CD4-positive, alpha-beta T cell treated with Interferon gamma for 1 hour (primary cell): Measurements from ENCODE around the gene MXRA7.
A peak's percentile ranks its signal among the peaks of the same experiment; 100 is the strongest.

Experiments used
- DNase-seq: peaks from one replicate; pipeline ENCODE4 v3.0.0-alpha.2; 2020

The MXRA7 gene

DNA sequence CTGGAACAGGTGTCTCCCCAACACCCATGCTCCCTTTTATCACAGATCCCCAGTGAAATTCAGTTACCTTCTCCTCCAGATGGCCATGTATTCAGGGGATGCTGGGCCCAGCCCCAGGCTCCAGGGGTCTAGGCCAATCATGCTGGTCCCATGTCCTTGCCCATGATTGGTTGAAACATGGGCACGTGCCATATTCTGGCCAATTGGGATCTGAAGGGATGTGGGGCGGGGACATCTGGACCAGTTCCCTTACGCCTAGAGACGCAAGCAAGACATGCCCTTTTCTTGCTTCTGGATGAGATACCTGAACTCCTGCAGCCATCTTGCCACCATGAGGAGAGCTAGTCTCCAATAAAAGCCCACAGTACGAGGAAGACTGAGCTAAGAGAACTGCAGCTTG is 36.2 kb downstream of the MXRA7 start:
- DNase-seq = no peak

DNA sequence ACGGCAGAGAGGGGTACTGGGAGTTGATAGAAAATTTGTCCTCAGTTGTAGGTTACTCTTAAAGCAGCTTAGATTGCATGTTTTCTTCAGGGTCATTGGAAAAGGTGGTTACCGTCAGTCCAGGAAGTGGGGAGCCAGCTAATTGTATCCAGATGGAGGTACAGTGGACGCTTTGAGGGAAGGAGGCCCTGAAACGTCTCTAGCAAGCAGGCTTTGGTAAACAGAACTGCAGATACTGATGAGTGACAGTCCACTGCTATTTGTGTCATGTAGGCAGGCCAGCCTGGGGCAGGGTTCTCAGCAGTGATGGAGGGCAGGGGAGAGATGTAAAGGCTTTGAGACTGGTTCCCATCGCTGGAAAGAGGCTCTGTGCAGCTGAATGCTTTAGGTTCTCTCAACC is 37.0 kb downstream of the MXRA7 start:
- DNase-seq = no peak

DNA sequence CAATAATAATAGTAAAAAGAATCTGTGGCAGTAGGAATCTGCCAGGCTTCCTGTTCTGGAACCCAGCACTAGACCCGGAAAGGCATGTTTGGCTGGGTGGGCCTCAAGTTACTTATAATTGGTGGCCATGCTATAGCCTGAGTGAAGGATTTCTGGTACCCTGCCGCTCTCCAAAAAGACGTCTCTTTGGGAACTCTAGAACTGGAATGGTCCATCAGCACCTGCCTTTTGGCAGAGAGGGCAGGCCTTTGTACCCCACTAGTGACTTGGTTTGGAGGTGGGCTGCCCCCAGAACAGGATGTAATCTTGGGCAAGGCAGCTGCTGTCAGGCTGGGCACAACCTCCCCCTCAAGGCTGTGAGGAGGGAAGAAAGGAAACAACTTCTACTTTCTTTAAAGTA is 37.9 kb downstream of the MXRA7 start:
- no peak for DNase-seq

DNA sequence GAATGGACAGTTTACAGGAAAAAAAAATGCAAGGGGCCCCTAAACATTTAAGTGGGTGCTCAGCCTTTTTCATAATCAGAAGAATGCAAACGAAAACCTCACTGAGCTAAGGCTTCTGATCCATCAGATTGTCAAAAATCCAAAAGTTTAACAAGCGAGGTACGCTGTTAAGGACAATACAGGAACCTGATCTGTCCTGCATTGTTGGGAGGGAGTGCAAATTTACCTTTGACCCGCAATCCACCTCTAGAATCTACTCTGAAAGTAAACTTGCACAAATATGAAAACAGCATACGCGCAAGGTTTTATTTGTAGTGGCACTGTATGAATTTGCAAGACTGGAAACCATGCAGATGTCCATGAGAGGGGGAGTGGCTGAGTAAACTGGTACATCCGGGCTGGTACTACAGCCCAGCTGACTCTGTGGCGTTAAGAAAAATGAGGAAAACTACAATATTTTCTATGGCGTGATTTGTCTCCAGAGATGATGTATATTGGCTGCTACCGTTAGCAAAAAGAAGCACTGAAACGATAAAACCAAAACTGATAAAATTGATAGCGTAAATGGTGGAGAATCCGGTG is 38.4 kb downstream of the MXRA7 start:
- DNase-seq = no peak

DNA sequence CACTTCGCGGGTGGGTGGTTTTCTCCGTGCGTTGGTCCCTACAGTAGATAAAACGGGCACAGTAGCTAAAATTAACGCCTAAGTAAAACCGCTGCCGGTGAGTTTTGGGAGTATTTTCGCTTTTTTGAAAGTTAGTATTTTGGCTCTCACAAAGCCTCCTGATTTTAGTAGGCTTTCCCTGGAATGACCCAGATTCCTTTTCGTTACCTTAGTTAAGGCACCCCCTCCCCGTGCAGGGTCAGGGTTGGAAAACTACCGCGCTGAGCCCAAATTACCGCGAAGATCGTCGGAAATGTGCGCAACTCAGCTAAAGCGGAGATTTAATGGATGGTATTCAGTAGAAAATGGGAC is 38.9 kb downstream of the MXRA7 start:
- no peak for DNase-seq

DNA sequence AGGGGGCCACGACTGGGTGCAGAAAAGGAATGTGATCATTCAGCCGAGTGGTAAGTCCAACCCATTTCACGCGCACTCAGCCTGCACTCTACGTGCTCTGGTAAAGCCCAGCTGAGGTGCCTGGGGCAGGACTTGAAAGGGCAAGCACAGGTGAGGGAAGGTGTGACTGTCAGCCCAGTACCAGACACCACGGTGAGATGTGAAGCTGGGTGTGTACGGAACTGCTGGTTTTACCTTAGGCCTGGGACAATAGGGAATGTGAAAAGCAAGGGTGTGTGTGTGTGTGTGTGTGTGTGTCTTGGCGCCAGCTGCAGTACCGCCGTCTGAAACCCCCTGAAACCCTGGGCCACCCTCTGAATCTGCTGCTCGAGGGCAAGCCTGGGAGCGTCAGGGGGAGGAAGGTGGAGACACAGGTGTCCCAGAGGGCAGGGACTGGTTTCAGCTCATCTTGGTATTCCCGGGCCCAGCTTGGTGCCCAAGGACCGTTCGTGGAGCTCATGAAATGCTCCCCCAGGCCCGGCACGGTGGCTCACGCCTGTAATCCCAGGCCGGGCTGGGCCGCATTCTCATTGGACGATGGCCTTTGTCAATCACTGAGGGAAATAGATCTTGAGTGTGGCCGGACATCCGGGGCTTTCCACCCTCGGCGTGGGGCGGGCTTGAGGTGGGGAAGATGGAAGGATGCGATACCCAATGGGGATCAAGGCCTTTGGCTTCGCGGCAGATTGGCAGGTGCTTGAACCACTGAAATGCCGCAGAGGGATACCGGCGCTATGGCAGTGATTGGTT is 39.4 kb downstream of the MXRA7 start:
- peak; percentile 98 for DNase-seq

DNA sequence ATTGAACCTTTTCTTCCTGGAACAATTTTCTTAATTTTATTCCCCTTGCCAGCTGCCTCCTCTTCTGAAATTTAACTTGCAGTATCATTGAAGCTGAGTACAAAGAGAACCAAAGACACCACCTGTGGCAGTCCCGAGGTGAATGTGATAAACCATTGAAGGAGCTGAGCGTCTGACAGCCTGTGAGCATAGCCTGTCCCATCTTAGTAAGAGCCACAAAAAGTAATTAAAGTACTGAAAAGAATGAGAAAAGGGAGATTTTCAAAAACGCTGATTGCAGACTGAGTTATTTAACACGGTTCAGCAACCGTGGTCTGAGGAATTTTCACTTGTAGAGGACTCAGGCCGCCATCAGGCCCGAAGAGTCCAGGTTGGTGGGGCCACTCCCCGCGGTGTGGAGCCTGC is 40.0 kb downstream of the MXRA7 start:
- DNase-seq = no peak

DNA sequence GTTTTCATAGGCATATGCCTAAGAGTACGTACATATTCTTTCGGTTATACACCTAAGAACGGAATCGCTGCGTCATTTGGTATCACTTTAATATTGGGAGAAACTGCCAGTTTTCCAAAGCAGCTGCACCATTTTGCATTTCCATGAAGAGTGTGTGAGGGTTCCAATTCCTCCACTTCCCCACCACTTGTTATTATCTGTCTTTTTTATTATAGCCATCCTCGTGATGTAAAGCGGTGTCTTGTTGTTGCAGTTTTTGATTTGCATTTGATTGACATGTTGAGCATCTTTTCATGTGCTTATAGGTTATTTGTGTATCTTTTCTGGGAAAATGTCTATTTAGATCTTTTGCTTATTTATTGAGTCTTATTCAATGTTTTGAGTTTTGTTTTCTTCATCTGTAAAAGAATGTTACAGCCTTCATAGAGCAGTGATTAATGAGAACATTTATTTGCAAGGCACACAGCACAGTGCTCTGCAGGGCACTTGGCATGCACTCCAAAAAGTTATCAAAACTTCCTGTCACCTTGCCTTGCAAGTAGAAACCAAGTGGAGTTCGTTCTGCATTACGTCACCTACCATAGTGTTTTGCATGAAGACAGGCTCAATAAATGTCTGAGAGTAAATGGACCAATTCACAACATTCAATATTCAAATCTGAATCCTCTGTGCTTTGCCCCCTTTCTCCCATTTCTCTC is 40.6 kb downstream of the MXRA7 start:
- DNase-seq = no peak

DNA sequence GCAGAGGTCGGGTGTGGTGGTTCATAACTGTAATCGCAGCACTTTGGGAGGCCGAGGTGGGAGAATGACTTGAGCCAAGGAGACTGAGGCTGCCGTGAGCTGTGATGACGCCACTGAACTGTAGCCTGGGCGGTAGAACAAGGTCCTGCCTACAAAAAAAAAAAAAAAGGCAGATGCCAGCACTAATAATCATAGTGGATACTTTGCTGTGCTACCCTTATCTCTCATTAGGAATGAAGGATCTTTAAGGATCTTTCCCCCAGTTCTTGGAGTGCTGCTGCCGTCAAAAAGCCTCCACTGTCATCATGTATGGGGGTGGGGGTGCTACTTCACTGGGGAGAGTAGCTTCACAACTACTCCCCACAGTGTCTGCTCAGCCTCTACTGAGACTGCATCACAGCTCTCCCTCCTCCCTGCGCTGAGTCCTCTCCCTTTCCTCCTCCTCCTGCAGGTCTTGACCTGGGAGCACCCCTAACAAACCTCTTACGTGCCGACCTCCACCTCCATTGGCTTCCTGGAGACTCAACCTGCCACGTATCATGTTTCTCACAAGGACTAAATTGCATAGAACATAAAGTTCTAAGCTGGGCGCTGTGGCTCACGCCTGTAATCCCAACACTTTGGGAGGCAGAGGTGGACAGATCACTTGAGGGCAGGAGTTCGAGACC is 42.8 kb downstream of the MXRA7 start:
- DNase-seq = no peak

DNA sequence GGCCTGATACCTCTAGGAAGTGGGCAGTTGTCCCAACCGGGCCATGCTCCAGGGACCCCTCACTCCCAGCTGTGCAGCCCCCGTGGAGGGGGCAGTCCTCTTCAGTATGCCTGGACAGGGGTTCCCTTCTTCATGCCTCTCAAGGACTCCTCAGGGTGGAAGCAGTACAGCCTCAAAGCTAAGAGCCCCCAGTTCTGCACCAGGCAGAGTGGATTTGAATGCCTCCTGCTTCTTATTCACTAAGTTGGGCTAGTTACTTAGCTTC is 43.3 kb downstream of the MXRA7 start:
- DNase-seq = no peak

DNA sequence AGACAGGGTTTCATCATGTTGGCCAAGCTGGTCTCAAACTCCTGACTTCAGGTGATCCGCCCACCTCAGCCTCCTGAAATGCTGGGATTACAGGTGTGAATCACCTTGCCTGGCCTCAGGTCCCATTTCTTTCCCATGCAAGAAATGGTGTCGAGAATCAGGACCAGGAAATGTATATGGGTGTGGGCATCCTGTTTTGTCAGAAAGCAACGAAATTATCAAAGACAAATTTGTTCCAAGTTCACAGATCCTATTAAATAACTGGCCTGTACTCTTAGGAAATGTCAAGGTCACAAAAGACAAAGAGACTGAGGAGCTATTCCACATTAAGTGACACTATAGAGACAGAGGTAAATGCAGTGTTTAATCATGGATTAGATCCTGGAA is 50.1 kb downstream of the MXRA7 start:
- no peak for DNase-seq

DNA sequence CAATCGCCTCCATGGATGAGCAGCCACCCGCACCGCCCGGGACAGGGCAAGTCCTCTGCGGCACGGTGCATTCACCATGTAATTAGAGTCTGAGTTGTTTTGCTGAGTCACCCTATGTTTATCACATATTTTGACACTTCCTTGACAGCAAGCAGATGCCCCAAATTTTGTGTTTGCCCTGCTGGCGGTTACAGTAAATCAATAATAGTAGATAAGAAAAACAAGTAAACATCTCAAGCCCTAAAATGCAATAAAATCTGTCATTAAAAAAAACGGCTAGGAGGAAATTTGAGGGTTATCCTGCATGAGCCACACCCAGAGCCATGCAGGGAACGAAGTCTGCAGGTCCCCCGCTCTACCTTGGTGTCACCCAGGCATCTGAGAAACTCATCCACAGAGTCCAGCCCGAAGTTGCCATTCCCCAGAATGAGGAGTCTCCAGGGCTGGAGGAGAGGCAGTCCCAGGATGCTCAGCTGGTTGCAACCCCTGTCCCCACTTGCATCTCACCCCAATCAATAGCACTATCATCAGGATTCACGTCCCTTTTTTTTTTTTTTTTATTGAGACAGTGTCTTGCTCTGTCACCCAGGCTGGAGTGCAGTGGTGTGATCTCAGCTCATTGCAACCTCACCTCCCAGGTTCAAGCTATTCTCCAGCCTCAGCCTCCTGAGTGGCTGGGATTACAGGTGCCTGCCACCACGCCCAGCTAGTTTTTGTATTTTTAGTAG is 50.7 kb downstream of the MXRA7 start:
- DNase-seq = no peak

DNA sequence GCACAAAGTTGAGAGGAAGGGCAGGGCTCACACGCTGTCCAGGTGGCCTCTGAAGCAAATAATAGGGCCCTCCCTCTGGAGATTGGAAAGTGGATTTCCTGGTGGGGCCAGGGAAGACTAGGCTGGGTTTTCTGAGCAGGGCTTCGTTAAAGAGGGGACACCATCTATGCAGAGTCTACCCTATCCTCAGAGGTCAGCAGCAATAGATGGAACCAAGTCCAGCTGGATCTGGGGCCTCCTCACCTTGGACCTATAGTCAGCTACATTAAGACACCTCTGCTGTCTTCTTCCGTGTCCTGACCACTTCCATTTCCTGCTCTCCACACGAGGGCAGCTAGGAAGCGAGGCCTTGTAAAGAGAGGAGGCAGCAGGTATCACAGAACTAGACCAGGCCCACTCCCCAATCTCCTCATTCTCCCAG is 52.5 kb downstream of the MXRA7 start:
- no peak for DNase-seq

DNA sequence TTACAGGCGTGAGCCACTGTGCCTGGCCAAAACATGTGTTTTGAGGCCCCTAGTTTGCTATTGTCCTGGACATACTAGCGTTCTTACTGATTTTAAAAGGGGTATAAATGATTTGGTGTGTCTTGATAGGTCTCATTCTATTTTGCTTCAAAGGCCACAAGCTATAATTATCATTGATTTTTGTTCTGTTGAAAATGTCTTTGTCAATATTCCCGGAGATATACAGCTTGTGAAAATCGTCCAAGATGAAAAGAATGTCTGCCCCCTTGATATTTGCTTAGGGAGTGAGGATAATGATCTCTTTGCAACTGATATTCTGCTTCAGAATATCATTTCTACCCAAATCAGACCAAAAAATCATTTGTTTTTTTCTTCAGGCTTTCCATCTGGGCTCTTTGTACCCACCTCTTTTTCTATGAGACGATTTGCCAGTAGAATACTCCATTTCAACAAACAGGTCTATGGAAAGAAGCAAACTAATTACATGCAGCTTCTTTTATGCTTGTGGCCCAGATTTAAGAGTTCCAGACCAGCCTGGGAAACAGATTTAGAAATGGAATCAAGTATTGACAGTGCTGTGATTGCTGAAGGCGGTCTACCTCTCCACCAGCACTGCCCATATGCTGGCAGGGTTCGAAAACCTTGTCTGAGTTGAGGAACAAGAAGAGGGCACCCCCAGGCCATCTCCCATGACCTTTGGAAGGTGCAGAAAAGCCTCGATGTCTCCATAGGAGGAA is 53.1 kb downstream of the MXRA7 start:
- DNase-seq = no peak

DNA sequence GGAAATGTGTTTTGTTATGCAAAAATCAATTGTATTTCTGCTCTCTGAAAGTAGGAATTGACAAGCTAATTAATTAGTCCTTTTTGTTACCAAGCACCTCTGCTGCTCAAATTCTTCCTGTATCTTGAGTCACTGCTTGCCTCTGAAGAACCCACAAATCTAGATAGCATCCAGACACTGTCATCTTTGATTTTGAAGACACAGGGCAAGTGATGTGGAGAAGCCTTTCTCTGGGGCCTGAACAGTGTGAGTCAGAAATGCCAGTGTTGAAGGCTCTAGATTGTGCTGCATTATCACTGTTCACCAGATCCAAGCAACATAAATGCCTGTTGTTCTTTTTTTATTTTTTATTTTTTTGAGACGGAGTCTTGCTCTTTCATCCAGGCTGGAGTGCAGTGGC is 56.4 kb downstream of the MXRA7 start:
- DNase-seq = no peak

DNA sequence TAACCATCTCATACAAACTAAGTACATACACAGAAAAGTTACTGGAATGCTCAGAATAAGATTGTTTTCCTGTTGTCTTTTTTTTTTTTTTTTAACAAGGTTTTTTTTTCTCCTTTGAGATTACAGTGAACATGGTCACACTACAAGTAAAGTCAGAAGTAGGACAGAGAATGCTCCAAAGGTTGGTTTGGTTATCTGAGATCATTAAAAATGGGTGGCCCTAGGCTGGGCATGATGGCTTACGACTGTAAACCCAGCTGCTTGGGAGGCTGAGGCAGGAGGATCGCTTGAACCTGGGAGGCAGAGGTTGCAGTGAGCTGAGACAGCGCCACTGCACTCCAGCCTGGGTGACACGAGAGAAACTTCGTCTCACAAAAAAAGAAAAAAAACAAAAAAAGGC is 60.3 kb downstream of the MXRA7 start:
- DNase-seq = no peak

DNA sequence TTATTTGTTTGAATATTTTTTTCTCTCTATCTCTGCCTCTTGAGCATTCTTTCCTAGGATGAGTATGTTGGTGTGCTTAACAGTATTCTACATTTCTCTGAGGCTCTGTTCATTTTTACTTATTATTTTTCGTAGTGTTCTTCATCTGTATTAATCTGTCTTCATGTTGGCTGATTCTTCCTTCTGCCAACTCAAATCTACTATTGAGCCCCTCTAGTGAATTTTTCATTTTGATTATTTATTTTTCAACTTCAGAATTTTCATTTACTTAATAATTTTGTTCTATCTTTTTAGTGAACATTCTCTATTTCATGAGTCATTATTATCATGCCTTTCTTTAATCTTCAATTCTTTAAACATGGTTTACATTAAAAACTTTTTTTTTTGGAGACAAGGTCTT is 64.1 kb downstream of the MXRA7 start:
- DNase-seq = no peak

DNA sequence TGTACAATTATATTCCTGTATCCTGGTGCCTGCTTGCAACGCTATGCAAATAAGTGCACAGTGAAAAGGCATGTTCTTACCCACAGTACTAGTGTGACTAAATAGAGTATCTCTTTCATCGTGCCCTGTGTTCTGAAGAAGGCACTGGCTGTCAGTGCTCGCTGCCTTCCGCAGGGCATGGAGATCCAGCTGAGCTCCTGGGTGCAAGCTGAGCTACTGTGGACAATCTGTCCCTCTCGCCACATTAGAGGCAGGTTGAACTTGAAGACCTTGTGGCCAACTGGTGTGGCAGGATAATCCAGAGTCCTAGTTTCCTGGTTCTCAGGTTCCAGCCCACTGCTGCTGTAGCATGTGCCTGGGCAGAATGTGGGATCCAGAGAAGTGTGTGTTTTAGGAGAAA is 65.3 kb downstream of the MXRA7 start:
- no peak for DNase-seq

DNA sequence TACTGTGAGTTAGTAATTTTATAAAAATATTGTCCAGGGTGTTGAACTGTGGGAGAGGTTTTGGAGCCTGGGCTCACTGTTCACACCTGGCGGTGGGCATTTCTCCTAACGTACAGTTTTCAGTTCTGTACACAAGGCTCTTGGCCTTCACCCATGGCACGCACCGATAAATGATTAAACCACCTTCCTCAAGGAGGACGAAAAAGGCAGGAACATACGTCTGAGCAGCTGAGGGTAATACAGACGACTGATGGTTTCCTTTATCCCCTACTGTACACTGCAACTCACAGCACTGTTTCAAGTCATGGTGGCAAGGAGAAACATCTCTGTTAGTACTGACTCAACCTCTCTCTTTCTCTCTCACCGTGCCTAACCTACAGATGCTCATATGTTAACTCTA is 65.8 kb downstream of the MXRA7 start:
- DNase-seq = no peak

DNA sequence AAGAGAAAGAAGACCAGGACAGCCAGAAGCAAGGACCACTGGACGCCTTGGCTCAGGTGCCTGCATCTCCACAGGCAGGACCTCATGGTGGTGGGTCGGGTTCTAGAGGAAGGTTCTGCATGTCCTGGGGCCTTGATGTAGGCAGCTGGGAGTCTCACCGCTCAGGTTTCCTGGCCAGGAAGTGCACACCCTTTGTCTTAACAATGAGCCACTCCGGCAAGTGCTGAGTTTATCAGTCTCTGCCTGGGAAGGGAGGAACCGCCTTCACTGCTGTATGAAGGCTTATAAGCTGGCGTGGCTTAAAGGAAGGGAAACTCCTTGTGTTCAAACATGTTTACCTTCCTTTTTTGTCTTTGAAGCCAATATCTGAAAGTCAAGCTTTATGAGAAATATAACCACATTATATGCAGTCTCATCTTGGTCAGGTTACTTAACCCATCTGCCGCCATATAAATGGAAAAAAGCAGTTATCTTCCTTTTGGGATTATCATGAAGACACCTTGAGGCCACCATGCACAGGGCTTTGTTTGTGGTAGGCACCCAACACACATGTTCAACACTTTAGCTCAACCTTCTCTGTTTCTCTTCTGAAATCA is 67.1 kb downstream of the MXRA7 start, which contains the start of gene ST6GALNAC1:
ST6GALNAC1 (minus strand) TSS at position 205 of the 596 bp plus-strand sequence; CDS start at position 86, 119 bp downstream.
- no peak for DNase-seq

DNA sequence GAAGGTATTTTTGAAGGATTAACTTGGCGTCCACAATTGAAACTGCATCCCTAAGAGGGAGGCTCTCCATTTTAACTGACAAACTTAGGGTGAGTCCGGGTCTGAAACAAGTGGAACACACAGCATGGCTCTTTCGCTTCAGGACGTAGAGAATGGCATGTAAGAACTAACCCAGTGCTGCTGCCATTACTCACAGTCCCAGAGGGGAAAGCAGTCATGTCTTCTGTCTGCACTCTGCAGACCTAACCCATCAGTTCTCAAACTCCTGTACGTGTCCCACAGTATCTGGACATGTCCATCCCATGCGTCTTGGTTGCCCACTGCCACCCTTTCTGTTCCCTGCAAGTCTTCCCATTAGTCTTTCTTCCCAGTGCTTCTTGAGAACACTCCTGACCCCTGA is 67.8 kb downstream of the MXRA7 start:
- no peak for DNase-seq

DNA sequence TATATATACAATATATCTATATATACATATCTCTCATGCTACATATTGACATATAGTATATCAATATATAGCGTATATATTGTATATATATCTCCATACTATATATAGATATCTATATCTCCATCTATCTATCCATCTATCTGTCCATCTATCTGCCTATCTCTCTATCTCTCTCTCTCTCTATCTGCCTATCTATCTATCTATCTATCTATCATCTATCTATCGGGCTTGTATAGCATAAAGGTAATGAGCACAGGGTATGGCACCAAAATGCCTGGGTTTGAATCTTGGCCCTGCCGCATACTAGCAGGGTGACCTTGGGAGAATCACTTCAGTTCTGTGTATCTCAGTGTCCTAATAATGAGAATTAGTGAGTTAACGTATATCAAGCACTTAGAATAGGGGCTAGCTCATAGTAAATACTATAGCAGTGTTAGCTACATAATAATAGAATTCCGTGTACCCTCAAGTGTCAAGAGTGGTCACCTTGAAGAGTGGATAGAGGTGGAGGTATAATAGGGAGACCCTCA is 68.7 kb downstream of the MXRA7 start:
- no peak for DNase-seq
